PC-3 (cell line): ENCODE data around the gene APCDD1L. TPM values are rescaled to one million over a fixed set of nuclear protein-coding genes. Genes with fewer than 3 reads are reported as not detected.
A peak's percentile ranks its signal among the peaks of the same experiment; 100 is the strongest.

Experiments used
- ATAC-seq: fragments of 200-7000 bp; cut with Tn5 transposase; 2 replicates; pipeline ENCODE4 v1.9.1; 2020; ENCODE audit warnings: mild to moderate bottlenecking, moderate library complexity
- BruUV-seq: library from RNA; stranded (reverse); fragments of 400-500 nt; replicated peaks from 2 replicates; lab custom pipeline; 2021; lab: Mats Ljungman, UMichigan
- CTCF ChIA-PET: fragments of 300-600 bp; sonication (Branson Sonifier 250); formaldehyde crosslinking; loops from one replicate; lab custom pipeline; 2022; ENCODE audit warnings: antibody characterized with exemption; lab: Charles Lee
- POLR2A ChIA-PET: fragments of 300-600 bp; sonication (Branson Sonifier 250); formaldehyde crosslinking; loops from one replicate; lab custom pipeline; 2022; ENCODE audit warnings: antibody characterized with exemption; ENCODE audit not compliant: unreplicated experiment; lab: Charles Lee
- DNase-seq: peaks from one replicate; pipeline ENCODE4 v3.0.0-alpha.2; 2015
- H2AFZ ChIP-seq: fragments of 300-600 bp; sonication (generic); 2 replicates; pipeline ENCODE4 v1.6.0; 2016; ENCODE audit warnings: antibody characterized with exemption, low read length
- H3F3A ChIP-seq: fragments of 300-600 bp; sonication (generic); one replicate; pipeline ENCODE4 v1.6.0; 2017; ENCODE audit warnings: antibody characterized with exemption, low read length, control low read depth, mild to moderate bottlenecking; ENCODE audit not compliant: unreplicated experiment
- H3K27ac ChIP-seq: fragments of 300-600 bp; sonication (generic); 2 replicates; pipeline ENCODE4 v1.5.1; 2016; ENCODE audit warnings: mild to moderate bottlenecking, low read length
- H3K27me3 ChIP-seq: fragments of 300-600 bp; sonication (generic); 2 replicates; pipeline ENCODE4 v1.6.1; 2016; ENCODE audit warnings: low read length, mixed read lengths
- H3K36me3 ChIP-seq: fragments of 300-600 bp; sonication (generic); 2 replicates; pipeline ENCODE4 v1.6.1; 2016; ENCODE audit warnings: low read depth, mixed run types, low read length, mixed read lengths
- H3K4me1 ChIP-seq: fragments of 300-600 bp; sonication (generic); 2 replicates; pipeline ENCODE4 v1.5.1; 2016; ENCODE audit warnings: low read length; ENCODE audit not compliant: insufficient read depth
- H3K4me2 ChIP-seq: fragments of 300-600 bp; sonication (generic); 2 replicates; pipeline ENCODE4 v1.6.0; 2016; ENCODE audit warnings: low read length
- H3K4me3 ChIP-seq: fragments of 300-600 bp; sonication (generic); 2 replicates; pipeline ENCODE4 v1.5.1; 2016; ENCODE audit warnings: mild to moderate bottlenecking, low read length, mixed read lengths
- H3K79me2 ChIP-seq: fragments of 300-600 bp; sonication (generic); 2 replicates; pipeline ENCODE4 v1.6.1; 2017; ENCODE audit warnings: low read length, mixed read lengths
- H3K9ac ChIP-seq: fragments of 300-600 bp; sonication (generic); 2 replicates; pipeline ENCODE4 v1.6.0; 2016; ENCODE audit warnings: mild to moderate bottlenecking, low read length
- H3K9me2 ChIP-seq: fragments of 300-600 bp; sonication (generic); replicated peaks from 2 replicates; pipeline ENCODE4 v1.6.1; 2016; ENCODE audit warnings: mixed run types, low read length, mixed read lengths
- H3K9me3 ChIP-seq: fragments of 300-600 bp; sonication (generic); 2 replicates; pipeline ENCODE4 v1.6.1; 2016; ENCODE audit warnings: low read length, mixed read lengths
- H4K20me1 ChIP-seq: fragments of 300-600 bp; sonication (generic); 2 replicates; pipeline ENCODE4 v1.6.1; 2016; ENCODE audit warnings: low read length, mixed read lengths
- CTCF ChIP-seq: fragments of 300-600 bp; sonication (generic); conservative IDR thresholded peaks from 2 replicates; pipeline ENCODE4 v1.5.1; 2017; ENCODE audit warnings: antibody characterized with exemption, low read depth, mild to moderate bottlenecking, low read length
- EZH2 ChIP-seq: fragments of 300-600 bp; sonication (generic); IDR thresholded peaks from one replicate; pipeline ENCODE4 v1.6.1; 2017; ENCODE audit warnings: antibody characterized with exemption, mild to moderate bottlenecking, low read length; ENCODE audit not compliant: unreplicated experiment
- EZH2phosphoT487 ChIP-seq: fragments of 300-600 bp; sonication (generic); IDR thresholded peaks from 2 replicates; pipeline ENCODE4 v1.6.1; 2018; ENCODE audit warnings: mild to moderate bottlenecking, antibody characterized with exemption, low read length, borderline replicate concordance
- intact Hi-C: fragments of 100-400 bp; cut with micrococcal nuclease; formaldehyde crosslinking; loops from 2 replicates; pipeline ENCODE4 v1.9.0; 2023
- total RNA-seq: library from RNA; depleted of rRNA; stranded (reverse); fragments of >200 nt; gene quantifications from 2 replicates; pipeline ENCODE4 v1.2.3, GENCODE V29; 2014

The APCDD1L gene
- total RNA-seq, 1 experiment from 2014 or later, result 2.0 TPM

GRCh38 chr20:58418949-58419748 is 96.0 kb downstream of the APCDD1L start:
- peaks cover 21% of the 10 kb centered on the region for H4K20me1 ChIP-seq
- no peaks in the 10 kb centered on the region for H3F3A ChIP-seq
- TSS peak; percentile 14 for BruUV-seq
- no peak overlapping the region for H3K4me3 ChIP-seq
- no peaks in the 10 kb centered on the region for H3K27me3 ChIP-seq
- H3K36me3 ChIP-seq, result peaks cover 37% of the 10 kb centered on the region; the same call in 1 of the 2 replicates
- no peak overlapping the region for H3K4me2 ChIP-seq
- H3K27ac ChIP-seq, result no peak overlapping the region
- peak; percentile 31 for DNase-seq
- ChIA-PET POLR2A (no interaction called here), CTCF (no interaction called here)
- peaks cover 12% of the 10 kb centered on the region for H3K4me1 ChIP-seq
- no peaks in the 10 kb centered on the region for H3K9me2 ChIP-seq
- H3K79me2 ChIP-seq, result peaks cover 81% of the 10 kb centered on the region
- H2AFZ ChIP-seq, result no peak overlapping the region
- H3K9ac ChIP-seq, result no peak overlapping the region
- TF ChIP-seq EZH2 (no peak), EZH2phosphoT487 (no peak), CTCF (no peak)
- ATAC-seq, result peak; percentile 40
- no peaks in the 10 kb centered on the region for H3K9me3 ChIP-seq
- intact Hi-C loops, result no loop called here

GRCh38 chr20:58417438-58417837 is 97.8 kb downstream of the APCDD1L start:
- Histone ChIP-seq H3K4me2 (no peak overlapping the region), H2AFZ (no peak overlapping the region), H3K9me2 (no peaks in the 10 kb centered on the region), H3K27me3 (no peaks in the 10 kb centered on the region), H4K20me1 (peaks cover 21% of the 10 kb centered on the region), H3K36me3 (peaks cover 31% of the 10 kb centered on the region; the same call in 1 of the 2 replicates), H3K4me3 (no peak overlapping the region), H3K4me1 (peaks cover 12% of the 10 kb centered on the region), H3F3A (no peaks in the 10 kb centered on the region), H3K79me2 (peaks cover 71% of the 10 kb centered on the region), H3K9me3 (no peaks in the 10 kb centered on the region), H3K9ac (no peak overlapping the region), H3K27ac (no peak overlapping the region)
- intact Hi-C loops, result no loop called here
- no peak for TF ChIP-seq CTCF
- TF ChIP-seq EZH2phosphoT487, result no peak
- TF ChIP-seq EZH2, result no peak
- ChIA-PET CTCF (no interaction called here), POLR2A (no interaction called here)
- no TSS peak for BruUV-seq
- no peak for DNase-seq
- ATAC-seq, result no peak

GRCh38 chr20:58416835-58417234 is 98.4 kb downstream of the APCDD1L start:
- no peaks in the 10 kb centered on the region for H3K27me3 ChIP-seq
- H3K79me2 ChIP-seq, result peaks cover 71% of the 10 kb centered on the region
- H3K4me2 ChIP-seq, result no peak overlapping the region
- H3K4me3 ChIP-seq, result no peak overlapping the region
- ATAC-seq, result no peak
- POLR2A ChIA-PET, result no interaction called here
- no peaks in the 10 kb centered on the region for H3F3A ChIP-seq
- no peak overlapping the region for H2AFZ ChIP-seq
- H3K27ac ChIP-seq, result no peak overlapping the region
- H3K9me2 ChIP-seq, result no peaks in the 10 kb centered on the region
- TF ChIP-seq CTCF (no peak), EZH2phosphoT487 (no peak), EZH2 (no peak)
- no peak overlapping the region for H3K9ac ChIP-seq
- peaks cover 21% of the 10 kb centered on the region for H4K20me1 ChIP-seq
- peaks cover 31% of the 10 kb centered on the region; the same call in 1 of the 2 replicates for H3K36me3 ChIP-seq
- no peaks in the 10 kb centered on the region for H3K9me3 ChIP-seq
- intact Hi-C loops, result no loop called here
- no peak for DNase-seq
- CTCF ChIA-PET, result no interaction called here
- H3K4me1 ChIP-seq, result peaks cover 12% of the 10 kb centered on the region
- BruUV-seq, result no TSS peak
